OCI-M2 (cell line): ENCODE measurements around the gene AHRR.

Experiments used
- DNase-seq: peaks from one replicate; lab custom pipeline; 2025; ENCODE audit not compliant: unreplicated experiment; lab: John Stamatoyannopoulos, UW

AHRR gene

DNA sequence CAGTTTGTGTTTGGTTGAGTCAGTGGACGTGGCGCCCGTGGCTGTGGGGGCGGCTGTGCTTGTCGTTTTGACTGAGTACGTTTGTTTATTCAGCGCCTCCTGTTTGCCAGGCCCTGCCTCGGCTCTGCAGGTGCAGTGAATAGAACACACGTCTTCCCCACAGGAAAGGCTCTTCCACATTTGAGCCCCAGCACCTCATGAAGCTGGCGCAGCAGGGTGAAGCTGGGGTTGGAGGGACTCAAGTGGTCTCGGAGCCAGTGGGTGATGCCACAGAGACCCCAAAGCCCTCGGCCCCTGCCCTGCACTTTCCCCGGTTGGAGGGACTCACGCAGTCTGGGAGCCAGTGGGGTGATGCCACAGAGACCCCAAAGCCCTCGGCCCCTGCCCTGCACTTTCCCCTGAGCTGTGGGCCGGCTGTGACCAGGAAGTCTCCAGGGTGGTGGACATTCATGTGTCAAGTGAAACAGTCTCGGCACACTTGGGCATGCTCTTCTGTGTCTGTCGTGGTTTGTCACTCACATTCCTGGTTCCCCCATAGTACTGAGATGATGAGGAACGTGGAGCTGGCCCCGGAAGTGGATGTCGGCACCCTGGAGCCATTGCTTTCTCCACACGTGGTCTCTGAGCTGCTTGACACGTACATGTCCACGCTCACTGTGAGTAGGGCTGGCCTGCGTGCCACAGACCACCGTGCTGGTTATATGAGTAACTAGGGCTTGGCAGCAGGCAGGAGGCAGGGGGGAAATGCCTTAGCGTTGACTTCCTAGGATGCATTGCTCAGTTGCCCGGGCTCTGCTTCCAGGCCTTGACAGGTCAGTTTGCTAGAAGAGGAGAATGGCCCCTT, 135.1 kb downstream of the AHRR start:
- DNase-seq = no peak

DNA sequence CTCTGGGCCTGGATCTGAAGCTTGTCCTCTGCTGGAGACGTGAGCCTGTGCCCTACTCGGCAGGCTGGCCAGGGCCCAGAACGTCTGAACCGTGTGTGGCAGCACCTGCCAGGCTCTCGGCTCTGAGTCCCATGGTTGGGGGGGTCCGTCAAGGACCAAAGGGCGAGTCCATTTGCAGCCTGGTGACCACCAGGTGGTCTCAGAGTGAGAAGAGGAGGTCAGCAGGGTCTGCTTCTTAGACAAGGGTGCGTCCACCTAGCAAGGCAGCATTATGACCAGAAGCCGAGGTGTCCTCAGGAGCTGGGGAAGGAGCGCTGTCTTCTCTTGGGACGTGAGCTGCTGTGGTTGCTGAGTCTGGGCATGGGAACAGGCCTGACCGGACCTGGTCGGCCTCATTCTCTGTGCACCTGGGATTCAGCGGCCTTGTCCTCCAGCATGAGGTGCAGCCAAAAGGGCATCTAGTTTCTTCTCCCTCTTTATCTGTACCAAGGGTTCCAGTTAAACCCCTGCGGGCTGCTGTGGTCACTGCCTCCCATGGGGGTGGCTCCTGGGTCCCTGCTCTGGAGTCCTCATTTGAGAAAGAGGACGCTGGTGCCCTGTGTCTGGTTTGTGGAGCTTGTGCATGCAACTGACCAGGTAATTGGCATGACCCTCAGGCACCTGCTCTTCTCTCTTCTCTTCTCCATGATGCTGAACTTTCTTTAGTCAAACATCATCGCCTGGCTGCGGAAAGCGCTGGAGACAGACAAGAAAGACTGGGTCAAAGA, 135.9 kb downstream of the AHRR start:
- no peak for DNase-seq

DNA sequence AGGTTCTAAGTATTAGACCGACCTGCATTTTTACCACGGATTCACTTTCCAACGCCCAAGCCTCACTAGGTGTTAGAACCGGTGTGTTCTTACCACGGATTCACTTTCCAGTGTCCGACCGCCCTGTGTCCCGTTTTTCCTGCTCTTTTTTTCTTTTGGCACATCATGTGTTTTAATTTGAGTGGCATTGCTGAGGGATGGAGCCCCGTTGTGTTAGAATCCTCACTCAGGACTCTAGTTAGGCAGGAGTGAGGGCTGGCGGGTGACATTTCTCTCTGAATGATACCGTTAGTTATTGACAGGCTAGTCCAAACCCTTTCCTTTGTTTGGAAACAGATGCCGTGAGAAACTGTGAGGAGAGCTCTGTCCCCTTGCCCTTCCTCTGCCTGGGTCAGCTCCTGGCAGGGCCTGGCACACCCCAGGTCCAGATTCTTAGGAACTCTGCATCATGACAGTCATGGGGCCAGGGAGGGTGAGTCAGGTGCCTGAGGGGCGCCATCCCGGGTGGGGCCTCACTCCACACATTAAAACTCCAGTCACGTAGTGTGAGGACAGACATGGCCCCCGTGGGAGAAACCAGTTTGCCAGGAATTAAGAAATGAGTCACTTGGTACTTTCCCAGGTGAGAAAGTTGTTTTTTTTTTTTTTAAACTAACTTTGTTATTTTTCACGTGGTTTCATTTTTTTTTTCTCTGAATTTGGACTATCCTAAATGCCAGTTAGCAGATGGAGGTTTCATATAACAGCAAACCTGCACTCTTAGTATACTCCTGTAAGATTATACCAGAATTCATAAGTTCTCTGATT, 137.2 kb downstream of the AHRR start:
- DNase-seq = no peak

DNA sequence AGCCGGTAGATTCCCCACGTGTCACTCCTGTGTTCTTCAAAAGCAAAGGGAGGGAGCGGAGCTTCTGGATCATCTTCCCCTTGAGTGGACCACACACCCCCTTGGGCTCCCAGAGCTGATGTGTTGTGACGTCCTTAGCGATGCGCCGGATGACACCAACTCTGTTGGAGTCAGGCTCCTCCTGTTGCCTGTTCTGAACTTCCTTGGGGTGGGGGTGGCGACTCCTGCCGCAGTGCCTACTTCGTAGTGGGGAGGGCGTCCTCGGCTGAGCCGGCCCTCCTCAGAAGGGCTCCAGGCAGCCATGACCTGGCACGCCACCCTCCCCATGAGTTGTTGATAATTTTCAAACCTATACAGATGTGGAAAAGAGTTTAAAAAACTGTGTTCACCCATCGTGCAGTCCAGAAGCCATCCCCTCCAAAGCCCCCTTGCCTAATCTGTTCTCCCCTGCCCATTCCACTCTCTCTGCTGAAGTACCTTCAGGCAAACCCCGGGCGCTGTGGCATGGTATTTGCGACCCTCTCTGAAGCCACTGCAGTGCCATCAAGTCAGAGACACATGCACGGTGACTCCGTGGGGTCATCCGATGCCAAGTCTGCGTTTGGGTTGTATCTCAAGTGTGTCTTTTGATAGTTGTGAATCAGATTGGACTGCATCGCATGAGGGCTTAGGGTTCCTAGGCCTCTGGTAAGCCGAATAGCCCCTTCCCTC, 138.2 kb downstream of the AHRR start:
- DNase-seq = no peak

DNA sequence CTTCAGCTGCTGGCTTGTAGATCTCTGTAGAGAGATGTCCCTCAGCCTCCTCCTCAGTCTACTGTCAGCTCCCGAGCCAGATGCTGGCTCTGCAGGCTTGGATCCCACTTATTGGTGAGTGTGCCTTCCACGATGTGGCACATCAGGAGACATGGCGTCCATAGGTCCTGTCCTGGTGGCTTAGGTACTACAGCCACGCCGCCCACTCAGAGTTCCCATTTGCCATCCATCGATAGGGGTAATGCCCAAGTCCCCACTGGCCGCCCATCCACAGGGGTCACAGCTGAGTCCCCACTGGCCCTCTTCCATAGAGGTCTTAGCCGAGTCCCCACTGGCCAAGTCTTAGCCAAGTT, 138.7 kb downstream of the AHRR start:
- DNase-seq = no peak

DNA sequence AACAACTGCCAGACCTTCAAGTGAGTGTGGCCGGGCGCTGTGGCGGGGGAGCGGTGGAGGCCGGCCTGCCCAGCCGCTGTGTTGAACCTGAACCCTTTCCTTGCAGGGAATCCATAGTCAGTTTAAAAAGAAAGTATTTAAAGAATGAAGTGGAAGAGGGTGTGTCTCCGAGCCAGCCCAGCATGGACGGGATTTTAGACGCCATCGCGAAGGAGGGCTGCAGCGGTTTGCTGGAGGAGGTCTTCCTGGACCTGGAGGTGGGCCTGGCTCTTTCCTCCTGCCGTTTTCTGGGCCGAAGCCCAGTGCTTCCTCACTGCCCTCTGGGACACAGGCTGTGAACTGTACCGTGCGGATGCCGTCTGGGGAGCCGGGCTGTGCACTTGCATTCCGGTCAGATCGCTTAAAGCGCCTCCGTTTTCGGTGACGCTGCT, 140.6 kb downstream of the AHRR start:
- DNase-seq = no peak

DNA sequence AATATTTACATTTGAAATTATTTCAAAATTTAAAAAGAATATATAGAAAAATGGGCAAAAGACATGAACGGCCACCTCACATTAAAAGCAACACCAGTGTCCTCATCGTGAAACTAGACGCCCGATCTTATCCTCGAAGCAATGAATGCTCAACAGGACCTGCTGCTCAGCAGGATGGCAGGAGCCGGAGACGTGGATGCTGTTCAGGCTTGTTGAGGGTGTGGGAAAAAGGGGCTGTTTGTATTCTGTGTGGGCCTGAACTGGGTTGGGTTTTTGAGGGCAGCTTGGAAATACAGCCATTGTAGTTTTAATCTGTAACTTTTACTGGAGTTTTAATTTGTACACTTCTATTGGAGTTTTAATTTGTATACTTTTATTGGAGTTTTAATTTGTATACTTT, 141.8 kb downstream of the AHRR start:
- DNase-seq = no peak

- DNase-seq = no peak
These were observed 142.4 kb downstream of the AHRR start for GRCh38 chr5:463952-464351.

- no peak for DNase-seq
These were observed 142.9 kb downstream of the AHRR start for GRCh38 chr5:464446-464842.

DNA sequence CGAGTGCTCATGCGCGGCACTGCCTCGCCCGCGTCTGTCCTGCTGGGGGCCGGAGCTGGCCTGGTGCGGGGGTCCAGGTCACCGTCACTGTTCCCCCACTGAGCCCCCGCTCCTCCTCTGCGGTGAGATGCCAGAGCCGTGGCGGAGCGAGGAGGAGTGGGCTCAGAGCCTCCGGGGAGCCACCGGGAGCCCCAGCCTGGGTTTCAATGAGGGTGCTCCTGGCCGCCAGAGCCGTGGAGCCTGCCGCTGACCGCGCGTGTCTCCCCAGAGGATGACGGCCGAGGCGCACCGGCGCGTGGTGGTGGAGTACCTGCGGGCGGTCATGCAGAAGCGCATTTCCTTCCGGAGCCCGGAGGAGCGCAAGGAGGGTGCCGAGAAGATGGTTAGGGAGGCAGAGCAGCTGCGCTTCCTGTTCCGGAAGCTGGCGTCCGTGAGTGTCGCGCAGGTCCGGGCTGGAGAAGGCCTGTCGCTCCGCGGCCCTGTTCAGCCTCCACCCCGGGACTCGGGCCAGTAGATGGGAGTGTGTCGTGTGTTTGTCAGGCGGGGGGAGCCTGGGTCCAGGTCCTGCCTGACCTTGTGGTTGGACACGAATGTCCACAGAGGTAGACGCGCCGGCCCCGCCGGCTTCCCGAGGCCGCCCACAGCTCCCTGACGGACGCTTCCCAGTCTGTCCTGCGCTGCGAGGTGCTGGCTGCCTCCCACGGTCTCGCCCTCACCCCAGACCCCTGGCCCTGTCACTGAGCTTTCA, 143.5 kb downstream of the AHRR start:
- no peak for DNase-seq

DNA sequence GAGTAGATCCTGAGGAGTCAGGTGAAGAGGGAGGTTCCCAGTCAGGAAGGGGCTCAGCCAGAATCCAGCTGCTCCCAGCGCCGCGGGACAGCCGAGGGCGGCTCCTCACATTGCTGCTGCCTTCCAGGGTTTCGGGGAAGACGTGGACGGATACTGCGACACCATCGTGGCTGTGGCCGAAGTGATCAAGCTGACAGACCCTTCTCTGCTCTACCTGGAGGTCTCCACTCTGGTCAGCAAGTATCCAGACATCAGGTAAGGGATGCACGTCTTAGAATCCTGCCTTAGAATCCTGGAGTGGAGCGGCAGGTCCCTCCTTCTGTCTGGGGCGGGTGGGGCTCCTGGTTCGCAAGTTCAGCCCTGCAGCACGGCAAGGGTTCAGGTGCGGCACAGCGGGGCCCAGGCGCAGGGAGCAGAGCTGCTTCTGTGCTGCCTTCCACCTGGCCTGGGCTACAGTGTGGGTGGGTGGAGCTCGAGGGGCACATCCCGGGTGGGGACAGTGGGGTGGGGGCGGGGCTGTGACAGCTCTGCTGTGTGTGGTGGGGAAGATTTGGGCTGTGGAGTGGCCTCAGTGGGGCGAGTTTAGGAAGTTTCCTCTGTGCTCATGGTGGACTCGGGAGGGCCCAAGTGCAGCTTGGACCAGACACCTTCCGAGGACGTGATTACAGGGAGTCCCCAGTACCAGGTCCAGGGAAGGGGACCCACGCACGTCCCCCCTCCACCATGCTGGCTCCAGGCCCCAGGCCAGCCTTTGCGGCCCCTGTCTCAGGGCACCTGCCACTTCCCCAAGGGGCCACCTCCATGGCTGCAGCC, 144.3 kb downstream of the AHRR start:
- no peak for DNase-seq

DNA sequence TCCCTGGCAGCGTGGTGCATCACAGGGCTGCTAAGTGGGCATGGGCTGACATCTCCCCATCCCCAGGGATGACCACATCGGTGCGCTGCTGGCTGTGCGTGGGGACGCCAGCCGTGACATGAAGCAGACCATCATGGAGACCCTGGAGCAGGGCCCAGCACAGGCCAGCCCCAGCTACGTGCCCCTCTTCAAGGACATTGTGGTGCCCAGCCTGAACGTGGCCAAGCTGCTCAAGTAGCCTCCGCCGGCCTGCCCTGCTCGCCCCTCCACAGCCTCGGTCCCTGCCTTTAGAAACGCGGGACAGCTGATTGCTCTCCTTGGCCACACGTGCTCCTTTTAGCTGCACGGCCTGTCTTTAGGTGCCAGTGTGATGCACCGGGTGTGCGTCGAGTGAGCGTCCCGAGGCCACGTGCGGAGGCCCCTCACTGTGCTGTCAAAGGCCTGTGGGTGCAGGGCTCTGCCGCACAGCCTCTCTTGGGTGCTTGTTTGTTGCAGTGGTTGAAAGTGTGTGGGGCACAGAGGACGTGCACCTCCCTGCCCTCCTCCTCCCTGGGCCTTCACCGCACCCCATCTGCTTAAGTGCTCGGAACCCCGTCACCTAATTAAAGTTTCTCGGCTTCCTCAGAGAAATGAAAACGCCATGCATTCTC, 145.3 kb downstream of the AHRR start:
- DNase-seq = no peak

- DNase-seq = no peak
These were observed 146.9 kb downstream of the AHRR start for GRCh38 chr5:468401-468800.

- DNase-seq = no peak
These were observed 148.4 kb downstream of the AHRR start for GRCh38 chr5:469752-470483.

DNA sequence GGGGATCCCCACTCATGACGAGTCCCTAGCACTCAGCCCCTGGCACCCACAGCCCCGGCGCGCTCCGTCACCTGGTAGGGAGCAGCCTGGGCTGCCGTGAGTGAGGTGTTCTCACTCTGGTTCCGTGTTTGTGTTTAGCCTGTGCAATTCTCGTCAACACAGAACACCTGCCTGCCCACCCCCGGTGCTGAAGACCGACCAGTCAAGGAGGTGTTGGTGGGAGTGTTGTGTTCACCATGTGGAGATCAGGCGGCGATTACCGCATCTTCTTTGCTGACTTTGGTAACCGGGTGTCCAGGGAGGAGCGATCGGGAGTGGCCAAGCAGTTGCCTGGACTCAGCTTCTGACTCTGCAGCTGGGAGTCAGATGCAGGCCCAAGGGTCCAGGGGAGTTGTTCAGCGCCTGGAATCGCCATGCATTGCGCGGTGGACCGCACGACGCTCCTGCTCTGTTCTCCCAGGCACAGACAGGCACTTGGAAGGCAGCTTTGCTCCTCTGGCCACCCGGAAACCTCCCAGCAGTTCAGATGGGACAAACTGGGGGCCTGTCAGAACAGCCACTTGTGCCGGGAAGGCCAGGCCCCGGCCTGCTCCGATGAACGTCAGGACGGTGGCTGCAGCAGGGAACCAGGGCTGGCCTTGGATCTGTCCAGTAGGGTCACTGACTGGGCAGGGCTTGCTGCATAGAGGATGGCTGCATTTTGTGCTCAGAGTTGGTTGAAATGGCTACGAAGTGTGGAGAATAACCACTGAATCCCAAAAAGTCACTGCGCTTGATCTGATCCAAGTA, 149.6 kb downstream of the AHRR start:
- no peak for DNase-seq

- no peak for DNase-seq
These were observed 150.2 kb downstream of the AHRR start for GRCh38 chr5:471750-472058.

DNA sequence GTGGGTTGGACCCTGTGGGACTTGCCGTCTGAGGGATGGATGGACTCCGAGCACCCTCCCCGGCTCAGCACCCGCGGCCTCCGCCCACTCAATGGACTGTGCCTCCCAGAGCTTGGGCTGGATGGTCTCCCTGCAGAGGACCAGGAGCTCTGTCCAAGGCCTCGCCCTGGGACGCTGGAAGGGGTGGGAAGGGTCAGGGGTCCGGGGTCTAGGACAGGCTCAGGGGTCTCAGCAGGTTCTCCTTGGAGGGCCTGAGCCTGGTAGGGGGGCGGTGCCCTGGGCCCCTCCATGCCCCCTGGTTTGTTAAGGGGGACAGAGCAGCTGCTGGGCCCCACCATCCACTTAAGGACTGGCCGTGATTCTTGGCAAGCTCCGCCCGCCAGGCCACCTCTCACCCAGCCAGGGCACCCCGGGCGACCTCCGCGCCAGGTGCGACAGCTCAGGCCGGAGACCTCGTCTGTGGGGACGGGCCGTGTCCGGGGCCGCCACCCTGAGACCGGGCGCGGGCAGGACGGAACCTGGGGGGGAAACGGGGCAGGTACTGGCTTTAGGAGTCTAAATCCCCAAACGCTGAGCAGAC, 150.7 kb downstream of the AHRR start:
- no peak for DNase-seq
